NCI-H1930 (cell line): Measurements from ENCODE around the gene KLHL22.
"Not testable (repeated sequence)": the region's sequence is repeated elsewhere in the genome, so short reads cannot be mapped to it uniquely, and the experiment has no call there.

Experiments used
- DNase-seq, 2 experiments: peaks; one replicate each; lab custom pipeline; 2025; lab: John Stamatoyannopoulos, UW

The KLHL22 gene

DNA sequence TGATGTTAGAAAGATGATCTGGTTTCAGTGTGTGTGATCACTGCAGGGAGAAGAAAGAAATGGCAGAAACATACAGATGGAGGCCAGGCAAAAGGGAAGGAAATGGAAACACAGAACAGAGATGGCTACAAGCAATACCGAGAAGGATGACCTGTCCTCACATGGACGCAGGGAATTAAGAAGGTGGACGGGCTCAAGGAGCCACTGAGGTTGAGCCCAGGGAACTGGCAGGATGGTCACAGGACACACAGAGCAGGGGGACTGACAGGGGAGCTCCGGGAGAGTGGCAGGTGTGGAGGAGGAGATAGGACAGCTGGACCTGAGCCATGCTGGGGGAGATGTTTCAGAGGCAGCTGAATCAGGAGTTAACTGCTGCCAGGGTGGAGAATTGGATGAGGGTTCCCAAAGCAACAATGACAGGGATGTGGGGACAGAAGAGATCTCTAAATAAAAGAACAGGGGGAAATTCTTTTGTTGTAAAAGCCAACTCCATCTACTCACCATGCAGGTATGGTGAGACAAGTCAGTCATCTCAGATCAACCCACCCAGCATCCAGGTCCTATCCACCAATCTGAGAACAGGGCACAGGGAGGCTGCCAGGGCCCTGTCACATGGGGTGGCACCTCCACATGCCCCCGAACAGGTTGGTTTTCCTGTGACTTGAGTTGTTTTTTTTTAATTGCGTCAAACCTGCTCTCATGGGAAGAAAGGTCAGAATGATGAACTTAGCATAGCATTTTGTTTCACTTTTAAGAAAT is 26.3 kb downstream of the KLHL22 start:
- no peak for DNase-seq

GRCh38 chr22:20466659-20467379 is 28.8 kb downstream of the KLHL22 start:
- no peak for DNase-seq

DNA sequence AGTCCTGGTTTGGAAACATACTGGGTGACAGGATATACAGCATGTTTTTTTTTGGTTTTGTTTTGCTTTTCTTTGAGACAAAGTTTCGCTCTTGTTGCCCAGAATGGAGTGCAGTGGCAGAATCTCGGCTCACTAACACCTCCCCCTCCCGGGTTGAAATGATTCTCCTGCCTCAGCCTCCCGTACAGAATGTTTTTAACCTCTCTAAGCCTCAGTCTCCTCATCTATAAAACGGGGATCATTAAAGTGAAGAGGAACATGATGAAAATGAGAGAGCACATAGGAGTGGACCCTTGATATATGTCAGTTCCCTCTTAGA is 29.9 kb downstream of the KLHL22 start:
- no peak for DNase-seq

GRCh38 chr22:20464912-20465758 is 30.5 kb downstream of the KLHL22 start:
- no peak for DNase-seq

GRCh38 chr22:20464096-20464614 is 31.4 kb downstream of the KLHL22 start:
- no peak for DNase-seq

DNA sequence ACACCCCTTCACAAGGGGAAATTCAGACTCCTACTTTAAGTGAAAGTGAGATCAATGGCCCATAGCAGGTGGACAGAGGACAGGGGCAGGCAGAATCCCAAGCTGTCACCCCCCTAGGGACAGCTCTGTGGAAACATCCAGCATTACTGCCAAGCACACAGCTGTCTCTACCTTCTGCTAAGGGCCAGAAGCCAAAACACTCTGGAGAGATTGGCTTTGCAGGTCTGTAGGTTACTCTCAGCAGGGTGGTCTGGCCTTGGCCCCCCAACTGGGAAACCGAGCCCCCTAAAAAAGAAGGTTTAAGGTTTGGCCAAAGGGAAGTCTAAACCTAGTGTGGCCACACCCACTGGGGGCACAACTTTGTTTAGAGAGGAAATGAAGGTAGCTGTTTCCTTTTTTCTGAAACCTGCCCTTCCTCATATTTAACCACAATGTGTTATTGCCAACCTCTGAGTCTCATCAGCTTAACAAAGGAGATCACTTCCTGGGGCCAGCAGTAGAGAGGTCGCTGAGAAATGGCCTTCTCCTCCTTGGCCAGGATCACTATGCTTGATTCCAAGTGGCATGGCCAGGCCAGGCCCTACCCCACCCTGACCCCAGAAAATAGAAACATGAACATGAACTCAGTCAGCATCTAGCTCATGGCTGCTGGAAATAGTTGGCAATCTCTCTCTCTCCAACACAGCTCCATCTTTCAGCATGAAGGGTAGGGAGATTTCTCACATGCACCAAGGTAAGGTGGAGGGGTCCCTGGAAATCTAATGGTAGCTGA is 32.1 kb downstream of the KLHL22 start:
- no peak for DNase-seq

GRCh38 chr22:20459862-20460261 is 35.7 kb downstream of the KLHL22 start:
- DNase-seq = no peak

DNA sequence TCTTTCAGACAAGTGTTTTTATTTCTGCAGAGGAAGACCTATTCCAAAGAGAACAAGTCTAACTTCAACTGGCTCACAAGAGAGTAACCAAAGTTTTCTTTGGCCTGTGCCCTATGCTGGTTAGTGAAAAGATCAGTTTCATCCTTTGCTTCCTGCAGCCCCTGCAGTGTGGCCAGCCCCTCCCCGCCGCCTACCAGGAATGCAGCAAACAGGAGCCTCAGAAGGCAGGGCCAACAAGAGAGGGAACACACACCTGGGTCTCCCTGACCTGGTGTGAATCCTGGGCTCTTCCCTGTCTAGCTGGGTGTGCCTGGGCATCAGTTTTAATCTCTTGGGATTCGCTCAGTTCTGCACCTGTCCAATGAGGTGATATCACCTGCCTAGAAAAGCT is 36.4 kb downstream of the KLHL22 start:
- no peak for DNase-seq

DNA sequence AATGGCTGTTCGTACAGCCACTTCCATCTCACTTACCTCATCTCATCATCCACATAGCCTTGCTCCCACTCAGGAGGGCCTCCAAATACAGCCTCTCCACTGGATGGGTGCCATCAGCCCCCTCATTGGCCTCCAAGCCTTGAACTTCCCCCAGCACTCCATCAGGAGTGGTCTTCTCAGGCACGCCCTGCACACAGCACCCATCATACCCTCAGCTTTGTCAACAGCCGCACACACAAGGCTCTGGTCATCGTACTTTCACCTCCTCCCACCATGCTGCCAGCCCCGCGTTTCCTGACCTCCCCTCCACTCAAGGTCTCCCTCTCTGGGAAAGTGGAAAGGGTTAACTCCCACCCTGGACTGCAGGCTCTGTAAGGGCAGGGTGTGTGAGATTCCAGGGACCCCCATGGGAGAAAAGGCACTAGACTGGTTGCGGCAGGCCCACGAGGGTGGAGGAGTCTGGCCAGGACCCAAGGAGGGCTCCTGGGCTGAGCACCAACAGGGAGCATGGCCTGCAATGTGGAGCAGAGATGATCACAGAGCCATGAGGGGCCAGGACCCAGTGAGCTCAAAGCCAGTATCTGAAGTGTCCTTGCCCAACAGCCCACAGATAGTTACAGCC is 37.0 kb downstream of the KLHL22 start:
- no peak for DNase-seq

- no peak for DNase-seq
These were observed 37.9 kb downstream of the KLHL22 start for GRCh38 chr22:20457506-20458240.

DNA sequence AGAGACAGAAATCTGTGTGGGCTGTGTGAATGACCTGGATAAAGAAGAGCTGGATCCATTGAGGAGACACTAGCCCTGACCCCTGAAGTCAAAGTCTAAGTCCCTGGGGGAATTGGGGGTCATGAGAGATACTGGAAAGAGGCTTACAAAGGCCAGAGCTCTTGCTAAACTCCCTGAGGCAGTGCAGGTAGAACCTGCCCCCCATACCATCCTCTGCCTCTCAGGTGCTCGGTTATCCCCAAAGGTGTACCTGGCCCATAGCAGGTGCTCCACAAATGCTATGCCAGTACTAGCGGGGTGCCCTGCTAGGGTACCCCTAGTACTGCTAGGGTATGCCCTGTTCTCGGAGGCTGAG is 38.9 kb downstream of the KLHL22 start:
- no peak for DNase-seq

DNA sequence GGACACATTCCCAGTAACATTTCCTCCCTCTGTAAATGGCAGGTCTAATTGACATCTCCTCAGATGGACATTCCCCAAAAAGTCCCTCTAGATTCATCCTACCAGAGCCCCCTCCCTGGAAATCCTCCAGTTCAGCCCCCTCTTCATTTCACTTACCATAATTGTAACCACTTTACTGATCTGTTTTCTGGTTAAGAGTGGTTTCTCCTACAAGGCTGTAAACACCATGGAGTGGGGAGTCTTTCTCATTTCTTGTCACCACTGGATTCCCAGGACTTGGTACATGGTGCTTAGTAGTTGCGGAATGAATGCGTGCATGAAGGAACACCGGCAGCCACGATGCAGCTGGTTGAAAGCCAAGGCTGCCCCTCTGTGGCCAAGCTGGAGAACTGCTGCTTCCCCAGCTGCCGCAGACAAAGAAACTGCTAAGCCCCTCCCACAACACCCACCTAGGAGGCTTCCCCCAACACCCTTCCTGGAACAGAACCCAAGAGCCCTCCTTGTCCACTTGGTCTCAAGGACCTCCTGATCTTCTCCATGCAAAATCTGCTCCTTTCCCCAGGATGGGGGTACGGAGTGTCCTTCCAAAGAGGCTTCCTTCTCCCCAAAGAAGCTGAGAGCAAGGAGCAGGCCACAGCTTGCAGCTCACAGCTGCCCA is 39.4 kb downstream of the KLHL22 start:
- peak; percentile 68 to 76 for DNase-seq

- DNase-seq = no peak
These were observed 39.9 kb downstream of the KLHL22 start for GRCh38 chr22:20455709-20456063.

- DNase-seq = no peak
These were observed 42.4 kb downstream of the KLHL22 start for GRCh38 chr22:20453222-20453621.

DNA sequence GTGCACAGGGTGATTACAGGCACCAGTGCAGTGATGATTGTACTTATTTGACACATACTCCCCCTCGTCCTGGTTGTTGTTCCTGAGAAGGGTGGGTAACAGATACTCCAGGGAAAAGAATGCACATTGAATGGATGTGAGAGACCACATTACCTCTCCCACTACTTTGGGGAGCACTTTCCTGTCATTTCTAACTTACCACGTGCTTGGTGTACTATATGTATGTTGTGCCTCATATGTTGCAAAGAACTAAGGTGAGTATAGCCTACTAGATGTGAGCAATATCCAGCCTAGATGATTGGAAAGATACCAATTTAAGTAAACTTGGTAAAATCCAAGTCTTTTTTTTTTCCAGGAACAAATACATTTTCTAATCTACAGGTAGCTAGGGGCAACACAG is 43.7 kb downstream of the KLHL22 start:
- no peak for DNase-seq

- DNase-seq = not testable (repeated sequence)
These were observed 44.3 kb downstream of the KLHL22 start for GRCh38 chr22:20451129-20451778.

DNA sequence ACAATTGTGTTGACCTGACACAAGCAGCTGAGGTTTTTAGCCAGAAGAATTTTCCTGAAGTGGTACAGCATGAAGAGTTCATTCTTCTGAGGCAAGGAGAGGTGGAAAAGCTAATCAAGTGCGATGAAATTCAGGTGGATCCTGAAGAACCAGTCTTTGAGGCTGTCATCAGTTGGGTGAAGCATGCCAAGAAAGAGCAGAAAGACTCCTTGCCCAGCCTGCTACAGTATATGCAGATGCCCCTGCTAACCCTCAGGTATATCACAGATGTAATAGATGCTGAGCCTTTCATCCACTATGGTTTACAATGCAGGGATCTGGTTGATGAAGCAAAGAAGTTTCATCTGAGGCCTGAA is 45.1 kb downstream of the KLHL22 start:
- DNase-seq = no peak

GRCh38 chr22:20449819-20450550 is 45.6 kb downstream of the KLHL22 start:
- DNase-seq = no peak

GRCh38 chr22:20448630-20449029 is 47.0 kb downstream of the KLHL22 start:
- no peak for DNase-seq
